GM21717 (cell line): ENCODE data around the gene RPL7L1.
A peak's percentile ranks its signal among the peaks of the same experiment; 100 is the strongest.
"Not testable (repeated sequence)": the region's sequence is repeated elsewhere in the genome, so short reads cannot be mapped to it uniquely, and the experiment has no call there.

Experiments
- ATAC-seq: cut with Tn5 transposase; IDR thresholded peaks from one replicate; pipeline ENCODE4 v1.9.1; 2021; ENCODE audit warnings: mild to moderate bottlenecking, moderate library complexity; ENCODE audit not compliant: unreplicated experiment

The RPL7L1 gene

GRCh38 chr6:42879372-42880239 is at the start of gene RPL7L1:
Gene RPL7L1, plus strand, starts transcription at chr6:42879616. Its CDS starts 295 bp downstream, at chr6:42879911.
- ATAC-seq, result peak; percentile 85

- ATAC-seq, result no peak
Observed at GRCh38 chr6:42831237-42831636, 48.2 kb upstream of the RPL7L1 start.

GRCh38 chr6:42834056-42834455 is 45.4 kb upstream of the RPL7L1 start:
- no peak for ATAC-seq

GRCh38 chr6:42841844-42842584 is 37.4 kb upstream of the RPL7L1 start:
- ATAC-seq, result no peak

GRCh38 chr6:42845327-42845694 is 34.1 kb upstream of the RPL7L1 start:
- no peak for ATAC-seq

GRCh38 chr6:42846505-42846904 is 32.9 kb upstream of the RPL7L1 start:
- ATAC-seq, result no peak

GRCh38 chr6:42848700-42849099 is 30.7 kb upstream of the RPL7L1 start:
- ATAC-seq, result no peak

GRCh38 chr6:42851599-42851998 is 27.8 kb upstream of the RPL7L1 start:
- no peak for ATAC-seq

GRCh38 chr6:42860036-42860435 is 19.4 kb upstream of the RPL7L1 start:
- ATAC-seq, result no peak

GRCh38 chr6:42860481-42860880 is 18.9 kb upstream of the RPL7L1 start:
- no peak for ATAC-seq

GRCh38 chr6:42864602-42865001 is 14.8 kb upstream of the RPL7L1 start:
- no peak for ATAC-seq

GRCh38 chr6:42870145-42870936 is 9.1 kb upstream of the RPL7L1 start:
- ATAC-seq, result no peak

- ATAC-seq, result no peak
Observed at GRCh38 chr6:42871711-42872110, 7.7 kb upstream of the RPL7L1 start.

GRCh38 chr6:42873313-42873712 is 6.1 kb upstream of the RPL7L1 start:
- no peak for ATAC-seq

GRCh38 chr6:42877695-42878094 is 1.7 kb upstream of the RPL7L1 start:
- ATAC-seq, result no peak

GRCh38 chr6:42880240-42880817 is 913 bp downstream of the RPL7L1 start:
- ATAC-seq, result not testable (repeated sequence)

GRCh38 chr6:42880871-42881270 is 1.5 kb downstream of the RPL7L1 start:
- not testable (repeated sequence) for ATAC-seq

GRCh38 chr6:42885702-42886101 is 6.3 kb downstream of the RPL7L1 start:
- no peak for ATAC-seq

GRCh38 chr6:42888201-42888600 is 8.8 kb downstream of the RPL7L1 start:
- ATAC-seq, result not testable (repeated sequence)

GRCh38 chr6:42889815-42890214 is 10.4 kb downstream of the RPL7L1 start:
- no peak for ATAC-seq
